OCI-LY3 (cell line): ENCODE results near the gene TMEM53.

Source experiments
- H2AFZ ChIP-seq: fragments of 200-600, 300-600 bp; shearing (Covaris generic); 2 replicates; pipeline ENCODE4 v1.6.0; 2014; ENCODE audit warnings: antibody characterized with exemption, low read depth, low read length
- H3K27ac ChIP-seq: fragments of 200-600, 300-600 bp; sonication (generic); 2 replicates; pipeline ENCODE4 v1.5.1; 2014; ENCODE audit warnings: mild to moderate bottlenecking, low read length, moderate library complexity, mixed read lengths
- H3K27me3 ChIP-seq: fragments of 200-600, 300-600 bp; sonication (generic); 2 replicates; pipeline ENCODE4 v1.6.1; 2014; ENCODE audit warnings: low read depth, low read length, mixed read lengths
- H3K36me3 ChIP-seq: fragments of 200-600, 300-600 bp; sonication (generic); replicated peaks from 2 replicates; pipeline ENCODE3; 2014; ENCODE audit warnings: low read depth, low read length, mixed read lengths
- H3K4me1 ChIP-seq: fragments of 300-600, 200-600 bp; sonication (generic); 2 replicates; pipeline ENCODE4 v1.6.1; 2014; ENCODE audit warnings: low read length, mixed read lengths
- H3K4me2 ChIP-seq: fragments of 200-600, 300-600 bp; sonication (generic); 2 replicates; pipeline ENCODE4 v1.6.1; 2014; ENCODE audit warnings: low read length, mixed read lengths
- H3K4me3 ChIP-seq: fragments of 300-600, 200-600 bp; sonication (generic); 2 replicates; pipeline ENCODE4 v1.5.1; 2014; ENCODE audit warnings: antibody characterized with exemption, mild to moderate bottlenecking, low read length, moderate library complexity
- H3K79me2 ChIP-seq: fragments of 300-600, 200-600 bp; shearing (Covaris generic); 2 replicates; pipeline ENCODE4 v1.6.1; 2014; ENCODE audit warnings: mild to moderate bottlenecking, low read length, mixed read lengths
- H3K9ac ChIP-seq: fragments of 300-600, 200-600 bp; shearing (Covaris generic); 2 replicates; pipeline ENCODE4 v1.6.0; 2014; ENCODE audit warnings: mild to moderate bottlenecking, low read length, moderate library complexity
- H3K9me3 ChIP-seq: fragments of 200-600, 300-600 bp; shearing (Covaris generic); 2 replicates; pipeline ENCODE4 v1.6.1; 2014; ENCODE audit warnings: low read length, mixed read lengths; ENCODE audit not compliant: insufficient read depth
- H4K20me1 ChIP-seq: fragments of 200-600, 300-600 bp; sonication (generic); 2 replicates; pipeline ENCODE4 v1.6.1; 2016; ENCODE audit warnings: low read length, mixed read lengths; ENCODE audit not compliant: insufficient read depth
- EZH2phosphoT487 ChIP-seq: fragments of 200-600 bp; shearing (Covaris generic); IDR thresholded peaks from 2 replicates; pipeline ENCODE4 v1.6.1; 2018; ENCODE audit warnings: antibody characterized with exemption, mixed run types, low read depth
- TF ChIP-seq, protein P1 (sequence below): fragments of 200-600, 300-600 bp; sonication (generic); IDR thresholded peaks from 2 replicates; pipeline ENCODE4 v1.5.1; 2014; ENCODE audit warnings: antibody characterized with exemption, low read length, low read depth

Gene TMEM53

DNA sequence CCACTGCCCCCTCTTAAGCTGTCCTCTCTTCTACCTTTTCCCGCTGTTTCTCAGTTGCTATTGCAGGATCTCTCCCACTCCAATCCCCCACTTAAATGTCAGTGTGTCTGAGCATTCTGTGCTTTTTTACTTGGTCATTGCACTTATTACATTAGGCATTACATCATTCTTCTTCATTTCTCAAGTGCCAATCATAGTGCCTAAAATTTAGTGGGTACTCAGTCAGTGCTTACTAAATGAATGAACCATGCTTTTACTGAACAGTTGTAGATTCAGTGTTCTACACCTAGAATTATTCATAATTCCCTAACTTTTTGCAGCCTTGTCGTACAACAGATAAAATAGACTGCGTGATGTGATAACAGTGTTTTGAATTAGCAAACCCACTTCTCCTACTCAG is 19.6 kb upstream of the TMEM53 start:
- no peak overlapping the region for H3K4me3 ChIP-seq
- H3K9ac ChIP-seq: no peak overlapping the region
- peaks cover 32% of the 10 kb centered on the region for H3K4me1 ChIP-seq
- TF ChIP-seq, protein P1, sequence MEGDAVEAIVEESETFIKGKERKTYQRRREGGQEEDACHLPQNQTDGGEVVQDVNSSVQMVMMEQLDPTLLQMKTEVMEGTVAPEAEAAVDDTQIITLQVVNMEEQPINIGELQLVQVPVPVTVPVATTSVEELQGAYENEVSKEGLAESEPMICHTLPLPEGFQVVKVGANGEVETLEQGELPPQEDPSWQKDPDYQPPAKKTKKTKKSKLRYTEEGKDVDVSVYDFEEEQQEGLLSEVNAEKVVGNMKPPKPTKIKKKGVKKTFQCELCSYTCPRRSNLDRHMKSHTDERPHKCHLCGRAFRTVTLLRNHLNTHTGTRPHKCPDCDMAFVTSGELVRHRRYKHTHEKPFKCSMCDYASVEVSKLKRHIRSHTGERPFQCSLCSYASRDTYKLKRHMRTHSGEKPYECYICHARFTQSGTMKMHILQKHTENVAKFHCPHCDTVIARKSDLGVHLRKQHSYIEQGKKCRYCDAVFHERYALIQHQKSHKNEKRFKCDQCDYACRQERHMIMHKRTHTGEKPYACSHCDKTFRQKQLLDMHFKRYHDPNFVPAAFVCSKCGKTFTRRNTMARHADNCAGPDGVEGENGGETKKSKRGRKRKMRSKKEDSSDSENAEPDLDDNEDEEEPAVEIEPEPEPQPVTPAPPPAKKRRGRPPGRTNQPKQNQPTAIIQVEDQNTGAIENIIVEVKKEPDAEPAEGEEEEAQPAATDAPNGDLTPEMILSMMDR: no peak
- TF ChIP-seq EZH2phosphoT487: no peak
- H3K4me2 ChIP-seq: no peak overlapping the region
- no peak overlapping the region for H2AFZ ChIP-seq
- H3K36me3 ChIP-seq: no peaks in the 10 kb centered on the region
- H3K27ac ChIP-seq: no peak overlapping the region
- H3K79me2 ChIP-seq: no peaks in the 10 kb centered on the region
- H3K27me3 ChIP-seq: no peaks in the 10 kb centered on the region
- H4K20me1 ChIP-seq: no peaks in the 10 kb centered on the region
- H3K9me3 ChIP-seq: no peaks in the 10 kb centered on the region

GRCh38 chr1:44693159-44693558 is 18.9 kb upstream of the TMEM53 start:
- Histone ChIP-seq H3K36me3 (no peaks in the 10 kb centered on the region), H3K9ac (no peak overlapping the region), H3K4me2 (no peak overlapping the region), H3K27ac (no peak overlapping the region), H3K4me1 (peaks cover 28% of the 10 kb centered on the region), H2AFZ (no peak overlapping the region), H3K79me2 (no peaks in the 10 kb centered on the region), H4K20me1 (no peaks in the 10 kb centered on the region), H3K27me3 (no peaks in the 10 kb centered on the region), H3K4me3 (no peak overlapping the region), H3K9me3 (no peaks in the 10 kb centered on the region)
- no peak for TF ChIP-seq EZH2phosphoT487

DNA sequence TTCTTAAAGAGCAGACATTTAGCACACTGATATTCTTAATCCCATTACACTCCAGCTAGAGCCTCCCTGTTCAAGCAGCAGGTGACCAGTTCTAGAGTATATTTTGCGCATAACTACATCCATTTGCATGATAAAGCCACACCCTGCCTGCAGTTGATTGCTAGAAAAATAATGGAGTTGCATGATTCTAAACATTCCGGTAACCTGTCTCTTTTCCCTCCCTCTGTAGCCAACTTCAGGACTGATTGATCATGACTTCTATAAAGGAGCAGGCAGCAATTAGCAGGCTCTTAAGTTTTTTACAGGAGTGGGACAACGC is 15.1 kb upstream of the TMEM53 start:
- H3K4me2 ChIP-seq: no peak overlapping the region
- TF ChIP-seq, protein P1: no peak
- TF ChIP-seq EZH2phosphoT487: no peak

GRCh38 chr1:44688760-44689446 is 14.6 kb upstream of the TMEM53 start:
- no peak overlapping the region for H3K4me2 ChIP-seq
- H3K36me3 ChIP-seq: no peaks in the 10 kb centered on the region
- H3K4me3 ChIP-seq: no peak overlapping the region
- H4K20me1 ChIP-seq: no peaks in the 10 kb centered on the region
- H3K27ac ChIP-seq: no peak overlapping the region
- H3K79me2 ChIP-seq: no peaks in the 10 kb centered on the region
- H3K27me3 ChIP-seq: no peaks in the 10 kb centered on the region
- TF ChIP-seq, protein P1: no peak
- TF ChIP-seq EZH2phosphoT487: no peak
- no peaks in the 10 kb centered on the region for H3K9me3 ChIP-seq
- H3K4me1 ChIP-seq: 0 out of 2 replicates have a peak, but pooled peaks cover 2% of the 10 kb centered on the region
- H2AFZ ChIP-seq: no peak overlapping the region
- no peak overlapping the region for H3K9ac ChIP-seq

More for the DNA sequence above, 15.1 kb upstream of the TMEM53 start:
- Histone ChIP-seq H3K27me3 (no peaks in the 10 kb centered on the region), H3K27ac (no peak overlapping the region), H4K20me1 (no peaks in the 10 kb centered on the region), H3K9me3 (no peaks in the 10 kb centered on the region), H3K36me3 (no peaks in the 10 kb centered on the region), H2AFZ (no peak overlapping the region), H3K9ac (no peak overlapping the region), H3K4me3 (no peak overlapping the region), H3K4me1 (0 out of 2 replicates have a peak, but pooled peaks cover 2% of the 10 kb centered on the region), H3K79me2 (no peaks in the 10 kb centered on the region)
